Right hindlimb (tissue), 1 donor: ENCODE data around the gene CES3.

Source experiments
- DNase-seq: peaks from one replicate; pipeline ENCODE4 v3.0.0-alpha.2; 2018

The CES3 gene

DNA sequence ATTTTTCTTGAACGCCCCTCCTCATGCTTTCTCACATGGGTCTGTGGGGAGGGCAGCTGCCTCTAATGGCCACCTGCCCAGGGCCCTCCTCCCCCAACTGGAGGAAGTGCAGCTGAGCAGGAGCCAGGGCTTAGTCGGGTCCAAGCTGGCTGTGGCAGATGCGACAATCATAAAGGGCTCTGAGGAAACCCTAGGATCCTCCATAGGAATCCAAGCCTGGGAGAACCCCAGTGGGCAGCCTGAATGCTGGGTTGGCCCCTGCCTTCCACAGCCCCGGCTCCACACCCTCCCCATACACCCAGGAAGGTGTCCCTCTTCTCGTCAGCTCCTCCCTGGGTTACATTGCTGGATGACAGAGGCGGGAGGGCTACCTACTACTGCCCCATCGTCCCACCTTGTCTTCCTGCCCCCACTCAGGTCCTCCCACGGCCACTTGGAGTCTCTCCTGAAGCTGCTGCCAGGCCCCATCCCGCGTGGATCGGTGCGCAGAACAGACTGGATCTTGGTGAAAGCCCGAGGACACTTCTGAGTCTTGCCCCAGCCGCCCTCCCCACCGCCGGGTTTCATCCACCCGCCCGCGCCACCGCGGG is 52.3 kb downstream of the CES3 start:
- peak; percentile 84 for DNase-seq

DNA sequence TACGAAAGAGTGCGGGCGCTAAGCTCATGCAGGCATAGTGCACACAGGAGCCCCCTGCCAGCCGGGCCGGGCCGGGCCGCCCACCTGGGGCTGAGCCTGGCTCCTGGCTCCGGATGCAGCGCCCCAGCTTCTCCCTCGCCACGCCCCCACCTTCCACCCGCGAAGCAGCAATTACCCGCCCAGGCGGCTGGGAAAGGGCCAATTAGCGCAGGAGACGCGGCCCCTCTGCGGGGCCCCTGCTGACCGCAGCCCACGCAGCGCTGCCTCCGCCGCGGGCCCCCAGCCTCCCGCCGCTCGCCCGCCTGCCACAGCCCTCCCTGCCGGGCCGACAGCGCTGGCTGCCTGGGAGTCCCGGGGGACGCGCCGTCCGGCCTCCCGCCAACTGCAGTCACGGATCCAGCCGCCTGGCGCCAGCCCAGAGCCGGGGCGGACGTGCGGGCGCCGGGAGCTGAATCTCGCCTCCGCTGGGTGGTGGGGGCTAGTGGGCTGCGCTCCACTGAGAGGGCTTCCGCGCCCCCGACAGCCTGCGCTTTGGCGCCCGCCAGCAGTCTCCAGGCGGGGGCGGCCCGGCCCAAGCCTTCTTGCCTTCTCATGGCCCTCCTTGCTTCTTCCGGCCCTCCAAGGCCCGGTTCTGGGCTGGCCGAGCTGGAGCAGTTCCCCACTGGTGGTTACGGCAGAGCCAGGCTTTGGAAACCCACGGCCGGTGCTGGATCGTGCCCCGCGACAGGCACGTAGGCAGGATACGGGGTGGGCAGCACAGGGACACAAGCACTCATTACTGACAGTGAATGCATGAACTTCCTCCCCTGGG is 53.0 kb downstream of the CES3 start:
- peak; percentile 93 for DNase-seq

DNA sequence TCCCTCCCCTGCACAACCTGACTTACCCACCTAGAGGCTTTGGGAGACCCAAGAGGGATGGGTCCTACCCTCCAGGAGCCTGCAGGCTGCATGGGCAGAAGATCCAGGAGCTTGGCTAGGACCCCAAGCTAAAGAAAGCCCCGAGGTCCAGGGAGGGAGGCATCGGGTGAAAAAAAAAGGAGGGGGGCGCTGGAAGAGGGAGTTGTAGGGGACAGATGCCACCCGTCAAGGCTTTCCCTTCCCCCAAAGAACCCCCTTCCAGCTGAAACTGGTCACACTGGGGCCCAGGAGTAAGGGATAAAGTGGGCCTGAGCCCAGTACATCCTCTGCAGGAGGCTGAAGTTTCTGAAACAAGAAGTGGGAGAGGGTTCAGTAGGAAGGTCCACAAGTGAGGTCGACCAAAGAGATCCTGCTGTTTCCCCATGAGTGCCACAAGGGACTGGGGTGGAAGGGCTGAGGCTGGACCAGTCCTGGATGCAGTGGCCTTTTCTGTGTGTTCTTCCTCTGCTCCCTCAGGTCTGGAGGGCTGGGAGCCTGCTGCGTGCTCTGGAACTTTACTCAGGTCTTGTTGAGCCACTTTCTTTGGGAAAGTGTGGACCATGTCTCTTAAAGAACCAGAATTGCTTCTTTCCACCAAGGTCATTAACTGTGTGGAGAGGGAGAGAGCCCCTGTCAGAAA is 53.7 kb downstream of the CES3 start:
- DNase-seq: no peak

GRCh38 chr16:67015313-67015731 is 54.3 kb downstream of the CES3 start:
- no peak for DNase-seq

GRCh38 chr16:67016143-67016542 is 55.1 kb downstream of the CES3 start:
- no peak for DNase-seq

GRCh38 chr16:67016681-67017420 is 55.8 kb downstream of the CES3 start:
- no peak for DNase-seq

DNA sequence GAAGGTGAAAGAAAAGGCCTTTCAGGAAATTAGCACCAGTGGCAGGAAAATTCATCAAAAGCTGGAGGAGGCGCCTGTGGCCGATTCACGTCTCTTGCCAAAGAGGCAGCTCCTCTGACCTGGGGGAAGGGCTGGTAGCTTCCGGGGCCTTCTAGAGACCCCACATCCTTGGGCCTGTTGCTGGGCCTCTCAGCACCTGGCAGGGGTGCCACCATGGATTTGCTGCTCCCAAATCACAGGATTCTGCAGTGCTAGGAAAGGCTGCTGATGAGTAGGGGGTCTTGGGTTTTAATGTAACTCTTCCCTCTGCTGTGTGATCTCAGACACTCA is 56.3 kb downstream of the CES3 start:
- DNase-seq: no peak

DNA sequence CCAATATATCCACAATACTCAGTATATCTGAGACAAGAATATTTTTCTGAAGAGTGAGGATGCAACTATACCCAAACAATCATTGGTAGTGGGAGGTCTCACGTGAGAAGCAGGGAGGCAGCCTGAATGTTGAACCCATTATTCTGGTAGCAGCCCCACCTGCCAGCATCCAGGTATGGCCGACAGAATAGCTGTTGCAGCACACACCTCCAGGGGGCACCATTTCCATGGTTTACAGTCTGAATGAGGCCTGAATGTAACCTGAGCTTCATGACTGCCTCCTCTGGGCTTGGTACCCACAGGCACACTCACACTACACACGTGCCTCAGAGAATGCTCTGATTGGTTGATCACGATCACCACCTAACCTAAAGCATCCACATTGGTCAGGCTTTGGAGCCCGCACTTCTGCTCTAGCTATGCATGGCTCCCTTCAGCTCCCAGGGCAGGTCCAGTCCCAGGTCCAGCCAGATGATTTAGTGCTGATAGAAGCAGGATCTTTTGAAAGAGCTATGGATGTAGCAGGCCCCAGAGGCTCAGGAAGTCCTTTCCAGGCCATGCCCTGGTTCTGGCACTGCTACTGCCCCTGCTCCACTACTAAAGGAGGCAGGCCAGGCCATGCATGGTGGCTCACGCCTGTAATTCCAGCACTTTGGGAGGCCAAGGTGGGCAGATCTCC is 56.9 kb downstream of the CES3 start:
- DNase-seq: peak; percentile 81

- DNase-seq: no peak
Measured at GRCh38 chr16:67019171-67019570, 58.1 kb downstream of the CES3 start.

- DNase-seq: no peak
Measured at GRCh38 chr16:67021321-67021720, 60.3 kb downstream of the CES3 start.

GRCh38 chr16:67022531-67023214 is 61.6 kb downstream of the CES3 start:
- no peak for DNase-seq

DNA sequence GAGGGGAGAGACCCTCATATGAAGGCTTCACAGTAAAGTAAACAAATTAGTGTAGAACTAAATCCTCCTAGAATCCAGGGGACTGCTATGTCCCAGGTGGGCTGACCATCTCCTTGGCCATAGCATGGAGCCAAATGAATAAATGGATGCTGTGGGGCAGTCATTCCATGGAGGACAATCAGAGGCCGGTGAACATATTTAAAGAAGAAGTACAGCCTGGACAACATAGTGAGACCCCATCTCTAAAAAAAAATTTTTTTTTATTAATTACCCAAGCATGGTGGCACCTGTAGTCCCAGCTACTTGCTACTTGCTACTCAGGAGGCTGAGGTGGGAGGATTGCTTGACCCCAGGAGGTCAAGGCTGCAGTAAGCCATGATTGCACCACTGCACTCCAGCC is 62.6 kb downstream of the CES3 start:
- no peak for DNase-seq
